ENCODE measurements around the gene CELSR3.

GRCh38 chr3:48672522-48672921, 9.8 kb upstream of the CELSR3 start:
- no peak for TF ChIP-seq CTCF (conservative IDR thresholded peaks at IDR 0.05; ENCODE audit: low read depth, low read length)
- no peak for TF ChIP-seq EZH2phosphoT487 (IDR thresholded peaks at IDR 0.05; ENCODE audit: borderline replicate concordance, low read length)
- no peak for TF ChIP-seq EZH2 (IDR thresholded peaks at IDR 0.05; ENCODE audit: low read length, unreplicated experiment)

All from PC-3 (cell line).